Measurements from ENCODE around the gene TMEM109. TPM values are rescaled to one million over a fixed set of nuclear protein-coding genes. Genes with fewer than 3 reads are reported as not detected.

The TMEM109 gene
- total RNA-seq, 1 experiment from 2014 or later: 165 TPM

DNA sequence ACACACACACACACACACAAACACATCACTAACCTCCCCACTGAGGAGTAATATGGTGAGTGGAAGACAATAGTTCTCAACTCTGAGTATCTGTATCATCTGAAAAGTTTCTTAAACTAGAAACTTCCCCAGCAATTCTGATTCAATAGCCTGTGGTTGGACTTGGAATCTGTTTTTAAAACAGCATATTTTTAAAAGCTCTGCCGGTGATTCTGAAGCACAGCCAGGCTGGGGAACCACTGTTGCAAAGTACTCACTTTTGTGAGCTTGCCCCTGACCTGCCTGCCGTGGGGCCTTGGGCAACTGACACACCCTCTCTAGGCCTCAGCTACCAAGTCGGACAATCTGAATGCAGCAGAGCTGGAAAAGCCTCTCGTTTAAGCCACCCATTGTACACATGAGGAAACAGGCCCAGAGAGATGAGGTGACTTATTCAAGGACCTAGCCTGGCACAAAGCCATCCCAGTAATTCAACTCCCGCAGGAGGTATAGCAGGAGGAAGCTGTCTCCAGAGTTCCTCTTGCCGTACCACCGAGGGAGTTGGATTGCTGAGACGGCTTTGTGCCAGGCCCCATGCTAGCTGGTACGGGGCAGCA lies 29.1 kb downstream of the TMEM109 start:
- no peaks in the 10 kb centered on the region for H3K9me3 ChIP-seq (ENCODE audit: low read length)
- H3K27ac ChIP-seq (ENCODE audit: low read length): no peak overlapping the region
- H3K79me2 ChIP-seq (ENCODE audit: low read length): no peaks in the 10 kb centered on the region
- no TSS peak for BruUV-seq (replicated peaks)
- DNase-seq (peak; percentile 75), ATAC-seq (peak; percentile 48)
- intact Hi-C loops (cut with micrococcal nuclease): no loop called here
- H3K27me3 ChIP-seq (ENCODE audit: low read length): no peaks in the 10 kb centered on the region
- H3K4me2 ChIP-seq (ENCODE audit: low read length): no peak overlapping the region
- ChIA-PET POLR2A (ENCODE audit: unreplicated experiment) (interaction anchor here (0.6 kb wide), 1 partner anchor 55 kb away, joined by 3 read pairs; no protein-coding TSS in a partner anchor), CTCF (interaction anchor here (0.6 kb wide), 1 partner anchor 231 kb away, joined by 3 read pairs; no protein-coding TSS in a partner anchor)
- no peaks in the 10 kb centered on the region for H3K9me2 ChIP-seq (replicated peaks; ENCODE audit: low read length)
- TF ChIP-seq EZH2 (IDR thresholded peaks at IDR 0.05; ENCODE audit: low read length, unreplicated experiment) (no peak), EZH2phosphoT487 (IDR thresholded peaks at IDR 0.05; ENCODE audit: borderline replicate concordance, low read length) (no peak)
- TF ChIP-seq, protein P1, sequence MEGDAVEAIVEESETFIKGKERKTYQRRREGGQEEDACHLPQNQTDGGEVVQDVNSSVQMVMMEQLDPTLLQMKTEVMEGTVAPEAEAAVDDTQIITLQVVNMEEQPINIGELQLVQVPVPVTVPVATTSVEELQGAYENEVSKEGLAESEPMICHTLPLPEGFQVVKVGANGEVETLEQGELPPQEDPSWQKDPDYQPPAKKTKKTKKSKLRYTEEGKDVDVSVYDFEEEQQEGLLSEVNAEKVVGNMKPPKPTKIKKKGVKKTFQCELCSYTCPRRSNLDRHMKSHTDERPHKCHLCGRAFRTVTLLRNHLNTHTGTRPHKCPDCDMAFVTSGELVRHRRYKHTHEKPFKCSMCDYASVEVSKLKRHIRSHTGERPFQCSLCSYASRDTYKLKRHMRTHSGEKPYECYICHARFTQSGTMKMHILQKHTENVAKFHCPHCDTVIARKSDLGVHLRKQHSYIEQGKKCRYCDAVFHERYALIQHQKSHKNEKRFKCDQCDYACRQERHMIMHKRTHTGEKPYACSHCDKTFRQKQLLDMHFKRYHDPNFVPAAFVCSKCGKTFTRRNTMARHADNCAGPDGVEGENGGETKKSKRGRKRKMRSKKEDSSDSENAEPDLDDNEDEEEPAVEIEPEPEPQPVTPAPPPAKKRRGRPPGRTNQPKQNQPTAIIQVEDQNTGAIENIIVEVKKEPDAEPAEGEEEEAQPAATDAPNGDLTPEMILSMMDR (conservative IDR thresholded peaks at IDR 0.05; ENCODE audit: low read depth, low read length): no peak
- peak overlapping the region; percentile 27; the same call in 1 of the 2 replicates for H2AFZ ChIP-seq (ENCODE audit: low read length)
- H4K20me1 ChIP-seq (ENCODE audit: low read length): no peaks in the 10 kb centered on the region
- no peaks in the 10 kb centered on the region for H3F3A ChIP-seq (ENCODE audit: low read length, unreplicated experiment)
- H3K36me3 ChIP-seq (ENCODE audit: low read depth, low read length): no peaks in the 10 kb centered on the region
- H3K4me1 ChIP-seq (ENCODE audit: insufficient read depth, low read length): peaks cover 6% of the 10 kb centered on the region; the same call in 1 of the 2 replicates
- H3K4me3 ChIP-seq (ENCODE audit: low read length): no peak overlapping the region
- H3K9ac ChIP-seq (ENCODE audit: low read length): no peak overlapping the region

DNA sequence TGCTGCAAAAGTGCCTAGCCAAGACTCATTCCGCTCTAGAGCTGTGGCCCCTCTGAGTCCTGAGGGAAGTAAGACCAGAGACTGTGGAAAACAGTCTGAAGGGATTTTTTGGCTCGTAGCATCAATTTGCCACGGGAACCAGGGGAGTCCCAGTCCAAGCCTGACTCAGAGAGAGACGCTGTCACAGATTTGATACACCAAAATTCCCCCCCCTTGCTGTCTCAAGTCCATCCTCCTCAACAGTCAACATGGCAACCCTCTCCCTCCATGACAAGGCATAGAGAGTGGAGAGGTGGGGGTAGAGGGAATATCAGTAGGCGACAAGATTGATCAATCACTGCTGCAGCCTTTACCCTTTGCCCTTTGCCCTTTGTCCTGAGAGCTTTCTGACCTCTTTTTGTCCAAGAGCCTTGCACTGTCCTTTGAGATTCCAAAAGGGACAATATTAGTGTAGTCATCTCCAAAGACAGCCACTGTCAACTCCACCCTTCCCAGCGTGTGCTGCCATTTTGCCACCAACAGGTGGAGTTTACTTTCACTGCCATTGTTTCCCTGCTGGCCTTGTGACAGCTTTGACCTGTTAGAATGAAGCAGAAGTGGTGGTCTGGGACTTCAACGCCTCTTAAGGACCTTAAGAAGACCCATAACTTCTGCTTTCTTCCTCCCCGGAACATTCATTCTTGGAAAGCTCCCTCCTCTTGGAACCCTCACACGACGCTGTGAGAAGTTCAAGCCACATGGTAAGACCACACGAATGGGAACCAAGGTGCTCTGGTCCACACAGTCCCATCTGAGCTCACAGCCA lies 30.7 kb downstream of the TMEM109 start:
- Histone ChIP-seq H4K20me1 (ENCODE audit: low read length) (no peaks in the 10 kb centered on the region), H3K27me3 (ENCODE audit: low read length) (no peaks in the 10 kb centered on the region), H3F3A (ENCODE audit: low read length, unreplicated experiment) (no peaks in the 10 kb centered on the region), H3K9ac (ENCODE audit: low read length) (no peak overlapping the region), H3K9me2 (replicated peaks; ENCODE audit: low read length) (no peaks in the 10 kb centered on the region), H2AFZ (ENCODE audit: low read length) (no peak overlapping the region), H3K36me3 (ENCODE audit: low read depth, low read length) (no peaks in the 10 kb centered on the region), H3K4me2 (ENCODE audit: low read length) (no peak overlapping the region), H3K27ac (ENCODE audit: low read length) (no peak overlapping the region), H3K79me2 (ENCODE audit: low read length) (no peaks in the 10 kb centered on the region), H3K4me1 (ENCODE audit: insufficient read depth, low read length) (peaks cover 6% of the 10 kb centered on the region; the same call in 1 of the 2 replicates), H3K4me3 (ENCODE audit: low read length) (no peak overlapping the region), H3K9me3 (ENCODE audit: low read length) (no peaks in the 10 kb centered on the region)
- no peak for DNase-seq
- intact Hi-C loops (cut with micrococcal nuclease): no loop called here
- no TSS peak for BruUV-seq (replicated peaks)
- no peak for TF ChIP-seq EZH2phosphoT487 (IDR thresholded peaks at IDR 0.05; ENCODE audit: borderline replicate concordance, low read length)
- TF ChIP-seq, protein P1 (conservative IDR thresholded peaks at IDR 0.05; ENCODE audit: low read depth, low read length): peak; percentile 39; the same call in 1 of the 2 replicates
- ChIA-PET CTCF (no interaction called here), POLR2A (ENCODE audit: unreplicated experiment) (no interaction called here)
- ATAC-seq: no peak

DNA sequence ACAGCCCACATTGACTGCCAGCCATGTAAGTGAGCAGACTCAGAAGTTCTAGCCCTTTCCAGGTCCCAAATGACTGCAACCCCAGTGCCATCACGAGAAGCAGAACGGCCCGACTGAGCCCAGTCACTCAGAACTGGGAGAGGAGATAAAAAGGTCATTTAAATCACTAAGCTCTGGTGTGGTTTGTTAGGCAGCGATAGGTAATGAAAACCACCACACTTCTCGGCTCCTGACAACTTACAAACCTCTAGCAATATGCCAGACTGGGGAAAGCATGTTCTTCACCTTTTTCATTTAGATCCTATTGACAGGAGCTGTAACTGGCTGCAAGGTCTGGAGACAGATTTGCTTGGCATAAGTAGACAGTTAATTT lies 31.3 kb downstream of the TMEM109 start:
- Histone ChIP-seq H3K27me3 (ENCODE audit: low read length) (no peaks in the 10 kb centered on the region), H3K9me3 (ENCODE audit: low read length) (no peaks in the 10 kb centered on the region), H3K27ac (ENCODE audit: low read length) (no peak overlapping the region), H3K9ac (ENCODE audit: low read length) (no peak overlapping the region), H3K9me2 (replicated peaks; ENCODE audit: low read length) (no peaks in the 10 kb centered on the region), H3F3A (ENCODE audit: low read length, unreplicated experiment) (no peaks in the 10 kb centered on the region), H4K20me1 (ENCODE audit: low read length) (no peaks in the 10 kb centered on the region), H3K4me1 (ENCODE audit: insufficient read depth, low read length) (peaks cover 6% of the 10 kb centered on the region; the same call in 1 of the 2 replicates), H3K4me2 (ENCODE audit: low read length) (no peak overlapping the region), H3K4me3 (ENCODE audit: low read length) (no peak overlapping the region), H2AFZ (ENCODE audit: low read length) (no peak overlapping the region), H3K79me2 (ENCODE audit: low read length) (no peaks in the 10 kb centered on the region), H3K36me3 (ENCODE audit: low read depth, low read length) (no peaks in the 10 kb centered on the region)
- TF ChIP-seq EZH2phosphoT487 (IDR thresholded peaks at IDR 0.05; ENCODE audit: borderline replicate concordance, low read length): no peak
- TF ChIP-seq EZH2 (IDR thresholded peaks at IDR 0.05; ENCODE audit: low read length, unreplicated experiment): no peak
- TF ChIP-seq, protein P1 (conservative IDR thresholded peaks at IDR 0.05; ENCODE audit: low read depth, low read length): no peak
- BruUV-seq (replicated peaks): no TSS peak
- ChIA-PET POLR2A (ENCODE audit: unreplicated experiment) (no interaction called here), CTCF (no interaction called here)
- no peak for ATAC-seq
- DNase-seq: no peak
- intact Hi-C loops (cut with micrococcal nuclease): no loop called here
